Measurements from ENCODE around the gene KCTD16.

- no peak for TF ChIP-seq ARNTL (CRISPR knock-in tag; IDR thresholded peaks at IDR 0.05; ENCODE audit: borderline replicate concordance, low read depth)
- TF ChIP-seq RARB (CRISPR knock-in tag; IDR thresholded peaks at IDR 0.05), result no peak
- no peak for TF ChIP-seq ZNF8 (CRISPR knock-in tag; IDR thresholded peaks at IDR 0.05)
- no peak for TF ChIP-seq SNAI2 (CRISPR knock-in tag; IDR thresholded peaks at IDR 0.05)
- no peak for TF ChIP-seq CSRNP3 (CRISPR knock-in tag; IDR thresholded peaks at IDR 0.05)
- TF ChIP-seq CSDC2 (CRISPR knock-in tag; IDR thresholded peaks at IDR 0.05), result no peak
Observed at GRCh38 chr5:144142824-144143162, 27.9 kb upstream of the KCTD16 start.
